K562 (cell line): Measurements from ENCODE around the gene GPATCH4. TPM values are rescaled to one million over a fixed set of nuclear protein-coding genes. Genes with fewer than 3 reads are reported as not detected.

Experiments used
- BCOR ChIP-seq: fragments of 450-650 bp; IDR thresholded peaks from 2 replicates; pipeline ENCODE4 v1.6.1; 2016
- BDP1 ChIP-seq: IDR thresholded peaks from 3 replicates; pipeline ENCODE4 v1.6.1; 2011; ENCODE audit not compliant: insufficient read length, insufficient read depth
- CREM ChIP-seq: IDR thresholded peaks from 2 replicates; pipeline ENCODE4 v1.6.1; 2014; ENCODE audit warnings: antibody characterized with exemption, low read depth
- CSDE1 ChIP-seq, 2 experiments: fragments of 450-650 bp; IDR thresholded peaks; 2 replicates each; pipeline ENCODE4 v1.6.1; 2016; ENCODE audit warnings: mild to moderate bottlenecking in 1 of 2
- EHMT2 ChIP-seq: fragments of 450-650 bp; IDR thresholded peaks from 2 replicates; pipeline ENCODE4 v1.6.1; 2018; ENCODE audit warnings: antibody characterized with exemption
- EWSR1 ChIP-seq: fragments of 450-650 bp; IDR thresholded peaks from 2 replicates; pipeline ENCODE4 v1.6.1; 2018; ENCODE audit warnings: borderline replicate concordance, mild to moderate bottlenecking, low read depth, moderate library complexity; ENCODE audit not compliant: partially characterized antibody
- FIP1L1 ChIP-seq: fragments of 200-400 bp; formaldehyde crosslinking; IDR thresholded peaks from 2 replicates; pipeline ENCODE4 v1.6.1; 2018; ENCODE audit warnings: mild to moderate bottlenecking, low read depth, low read length; ENCODE audit not compliant: poor library complexity, severe bottlenecking
- HDAC2 ChIP-seq: fragments of 450-650 bp; IDR thresholded peaks from 2 replicates; pipeline ENCODE4 v1.6.1; 2016; ENCODE audit warnings: mild to moderate bottlenecking
- HMG20A ChIP-seq: fragments of 450-650 bp; formaldehyde crosslinking; conservative IDR thresholded peaks from 2 replicates; pipeline ENCODE4 v1.4.0; 2020; ENCODE audit warnings: mild to moderate bottlenecking, mixed read lengths
- HMG20B ChIP-seq: fragments of 250-450 bp; sonication (Bioruptor Pico); IDR thresholded peaks from 2 replicates; pipeline ENCODE4 v1.5.0; 2021; ENCODE audit warnings: mild to moderate bottlenecking
- HNRNPK ChIP-seq: fragments of 200-400 bp; formaldehyde crosslinking; IDR thresholded peaks from one replicate; pipeline ENCODE4 v1.6.1; 2018; ENCODE audit warnings: mild to moderate bottlenecking, low read depth, low read length; ENCODE audit not compliant: poor library complexity, severe bottlenecking
- KDM4B ChIP-seq, 2 experiments: fragments of 450-650 bp in 1 of 2; sonication (generic) in 1 of 2; IDR thresholded peaks; 2 replicates each; pipeline ENCODE4 v1.6.1; 2016 to 2017; ENCODE audit warnings: borderline replicate concordance in 2 of 2, antibody characterized with exemption in 1 of 2, low read depth in 1 of 2, mild to moderate bottlenecking in 1 of 2
- LEF1 ChIP-seq: fragments of 450-650 bp; IDR thresholded peaks from 2 replicates; pipeline ENCODE4 v1.6.1; 2016; ENCODE audit warnings: mild to moderate bottlenecking
- MEF2D ChIP-seq: conservative IDR thresholded peaks from 2 replicates; pipeline ENCODE4 v1.6.1; 2016; ENCODE audit warnings: low read depth, missing genetic modification characterization, missing compliant biosample characterization
- MLX ChIP-seq, 2 experiments: fragments of 450-650 bp in 1 of 2; sonication (generic) in 1 of 2; formaldehyde crosslinking; conservative IDR thresholded peaks; 2 replicates each; pipeline versions ENCODE4 v1.4.0 to v1.8.1; 2020 to 2022; ENCODE audit warnings: mild to moderate bottlenecking in 1 of 2, missing genetic modification reagents in 1 of 2
- SMAD3 ChIP-seq: fragments of 450-650 bp; formaldehyde crosslinking; conservative IDR thresholded peaks from 2 replicates; pipeline ENCODE4 v1.4.0; 2020; ENCODE audit warnings: mild to moderate bottlenecking
- YBX1 ChIP-seq: fragments of 450-650 bp; IDR thresholded peaks from 2 replicates; pipeline ENCODE4 v1.7.1; 2016; ENCODE audit warnings: mild to moderate bottlenecking
- ZNF639 ChIP-seq, 2 experiments: fragments of 200-800 bp in 1 of 2; sonication (Bioruptor generic) in 1 of 2; sonication (generic) in 1 of 2; formaldehyde crosslinking in 1 of 2; IDR thresholded peaks in 1 of 2; conservative IDR thresholded peaks in 1 of 2; 2 replicates each; pipeline versions ENCODE4 v1.5.0 to v1.6.1; 2016 to 2020; ENCODE audit warnings: missing compliant biosample characterization in 1 of 2, missing genetic modification characterization in 1 of 2, missing genetic modification reagents in 1 of 2
- polyA plus RNA-seq, 8 experiments: library from polyadenylated mRNA; depleted of rRNA in 4 of 8; stranded (reverse) in 5 of 8; unstranded in 3 of 8; fragments of >200 nt; fragmentation: Nextera tagmentation in 2 of 8; fragmentation: Illumina TruSeq in 1 of 8; extraction: Ambion mirVana in 2 of 8; extraction: Trizol in 1 of 8; gene quantifications; 2 replicates each; pipeline versions ENCODE4 v1.2.1 to v1.2.3, GENCODE V29; 2011 to 2014; ENCODE audit warnings: inconsistent platforms in 1 of 8, missing spikeins in 1 of 8
- total RNA-seq, 7 experiments: library from RNA; depleted of rRNA in 6 of 7; stranded (reverse); fragments of >200 nt in 6 of 7; fragmentation: Illumina TruSeq in 2 of 7; extraction: Trizol in 2 of 7; gene quantifications; 2 replicates each; pipeline versions ENCODE4 v1.2.1 to v1.2.3, GENCODE V29; 2011 to 2021; ENCODE audit warnings: low replicate concordance in 1 of 7
- TF ChIP-seq, protein P1 (sequence below): fragments of 250-450 bp; sonication (Bioruptor Pico); IDR thresholded peaks from 2 replicates; pipeline ENCODE4 v1.4.0; 2020; ENCODE audit warnings: borderline replicate concordance
- TF ChIP-seq, protein P2 (sequence below): fragments of 450-650 bp; IDR thresholded peaks from 2 replicates; pipeline ENCODE4 v1.6.1; 2017; ENCODE audit warnings: antibody characterized with exemption
- TF ChIP-seq, protein P3 (sequence below): fragments of 450-650 bp; formaldehyde crosslinking; IDR thresholded peaks from 2 replicates; pipeline ENCODE4 v1.4.0; 2022; ENCODE audit warnings: missing genetic modification characterization

The GPATCH4 gene
- total and polyA plus RNA-seq, 9 of the 15 experiments (the other 6 are each of a cell fraction or from before 2014, with no cell fraction given) = 43.7 to 105 (median 76.5) TPM

DNA sequence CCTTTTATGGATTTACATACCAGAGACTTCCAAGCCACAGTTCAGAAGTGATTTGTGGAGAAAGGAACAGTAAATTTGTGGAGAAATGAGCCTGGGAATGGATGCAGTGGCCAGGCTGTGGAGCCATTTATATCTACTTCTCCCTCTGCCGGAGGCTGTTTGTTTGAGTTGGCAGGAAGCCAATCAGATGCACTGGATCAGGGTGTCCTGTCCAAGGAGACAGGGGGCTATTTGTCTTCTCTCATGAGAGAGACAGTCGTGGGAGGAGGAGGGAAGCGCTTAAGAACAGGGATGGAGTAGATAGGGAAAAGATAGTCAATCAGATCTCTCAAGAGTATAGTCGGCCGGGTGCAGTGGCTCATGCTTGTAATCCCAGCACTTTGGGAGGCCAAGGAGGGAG, 15.2 kb upstream of the GPATCH4 start (continued):
- TF ChIP-seq HDAC2 (peak; percentile 93), HNRNPK (no peak), MLX (CRISPR knock-in tag; conservative IDR thresholded peaks at IDR 0.05) (no peak), MEF2D (tag) (no peak), EHMT2 (no peak), KDM4B (IDR thresholded peaks at IDR 0.05; ENCODE audit: borderline replicate concordance in 2 of 2, low read depth in 1 of 2) (no peak), LEF1 (peak; percentile 92), EWSR1 (no peak), YBX1 (no peak), ZNF639 (CRISPR knock-in tag; conservative IDR thresholded peaks at IDR 0.05 in 1 of 2, IDR thresholded peaks at IDR 0.05 in 1 of 2) (no peak), BCOR (peak; percentile 91), HMG20A (CRISPR knock-in tag) (no peak), SMAD3 (no peak), CSDE1 (IDR thresholded peaks at IDR 0.05) (no peak), HMG20B (no peak), CREM (peak; percentile 73), BDP1 (no peak), FIP1L1 (no peak)
- TF ChIP-seq, protein P1, sequence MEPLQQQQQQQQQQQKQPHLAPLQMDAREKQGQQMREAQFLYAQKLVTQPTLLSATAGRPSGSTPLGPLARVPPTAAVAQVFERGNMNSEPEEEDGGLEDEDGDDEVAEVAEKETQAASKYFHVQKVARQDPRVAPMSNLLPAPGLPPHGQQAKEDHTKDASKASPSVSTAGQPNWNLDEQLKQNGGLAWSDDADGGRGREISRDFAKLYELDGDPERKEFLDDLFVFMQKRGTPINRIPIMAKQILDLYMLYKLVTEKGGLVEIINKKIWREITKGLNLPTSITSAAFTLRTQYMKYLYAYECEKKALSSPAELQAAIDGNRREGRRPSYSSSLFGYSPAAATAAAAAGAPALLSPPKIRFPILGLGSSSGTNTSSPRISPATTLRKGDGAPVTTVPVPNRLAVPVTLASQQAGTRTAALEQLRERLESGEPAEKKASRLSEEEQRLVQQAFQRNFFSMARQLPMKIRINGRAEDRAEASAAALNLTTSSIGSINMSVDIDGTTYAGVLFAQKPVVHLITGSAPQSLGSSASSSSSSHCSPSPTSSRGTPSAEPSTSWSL = no peak
- TF ChIP-seq, protein P2, sequence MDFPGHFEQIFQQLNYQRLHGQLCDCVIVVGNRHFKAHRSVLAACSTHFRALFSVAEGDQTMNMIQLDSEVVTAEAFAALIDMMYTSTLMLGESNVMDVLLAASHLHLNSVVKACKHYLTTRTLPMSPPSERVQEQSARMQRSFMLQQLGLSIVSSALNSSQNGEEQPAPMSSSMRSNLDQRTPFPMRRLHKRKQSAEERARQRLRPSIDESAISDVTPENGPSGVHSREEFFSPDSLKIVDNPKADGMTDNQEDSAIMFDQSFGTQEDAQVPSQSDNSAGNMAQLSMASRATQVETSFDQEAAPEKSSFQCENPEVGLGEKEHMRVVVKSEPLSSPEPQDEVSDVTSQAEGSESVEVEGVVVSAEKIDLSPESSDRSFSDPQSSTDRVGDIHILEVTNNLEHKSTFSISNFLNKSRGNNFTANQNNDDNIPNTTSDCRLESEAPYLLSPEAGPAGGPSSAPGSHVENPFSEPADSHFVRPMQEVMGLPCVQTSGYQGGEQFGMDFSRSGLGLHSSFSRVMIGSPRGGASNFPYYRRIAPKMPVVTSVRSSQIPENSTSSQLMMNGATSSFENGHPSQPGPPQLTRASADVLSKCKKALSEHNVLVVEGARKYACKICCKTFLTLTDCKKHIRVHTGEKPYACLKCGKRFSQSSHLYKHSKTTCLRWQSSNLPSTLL = no peak
- TF ChIP-seq, protein P3, sequence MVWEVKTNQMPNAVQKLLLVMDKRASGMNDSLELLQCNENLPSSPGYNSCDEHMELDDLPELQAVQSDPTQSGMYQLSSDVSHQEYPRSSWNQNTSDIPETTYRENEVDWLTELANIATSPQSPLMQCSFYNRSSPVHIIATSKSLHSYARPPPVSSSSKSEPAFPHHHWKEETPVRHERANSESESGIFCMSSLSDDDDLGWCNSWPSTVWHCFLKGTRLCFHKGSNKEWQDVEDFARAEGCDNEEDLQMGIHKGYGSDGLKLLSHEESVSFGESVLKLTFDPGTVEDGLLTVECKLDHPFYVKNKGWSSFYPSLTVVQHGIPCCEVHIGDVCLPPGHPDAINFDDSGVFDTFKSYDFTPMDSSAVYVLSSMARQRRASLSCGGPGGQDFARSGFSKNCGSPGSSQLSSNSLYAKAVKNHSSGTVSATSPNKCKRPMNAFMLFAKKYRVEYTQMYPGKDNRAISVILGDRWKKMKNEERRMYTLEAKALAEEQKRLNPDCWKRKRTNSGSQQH (CRISPR knock-in tag) = no peak
